Measurements from ENCODE around the gene TXLNA.

TXLNA gene

DNA sequence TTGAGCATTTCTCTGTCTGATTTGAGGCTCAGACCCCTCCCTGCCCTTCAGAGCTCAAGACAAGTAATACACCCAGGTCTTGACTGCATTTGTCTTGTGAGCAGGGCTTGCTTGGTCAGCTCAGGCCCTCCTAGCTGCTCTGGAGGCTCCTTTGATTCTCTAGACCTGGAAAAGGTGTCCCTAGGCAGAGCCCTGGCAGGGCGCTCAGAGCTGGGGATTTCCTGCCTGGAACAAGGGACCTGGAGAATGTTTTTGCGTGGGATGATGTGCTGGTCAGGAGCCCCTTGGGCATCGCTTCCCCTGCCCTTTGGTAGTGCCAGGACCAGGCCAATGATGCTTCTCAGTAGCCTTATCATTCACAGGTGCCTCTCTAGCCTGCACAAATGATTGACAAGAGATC, 16.1 kb downstream of the TXLNA start:
- H3K9me3 Mint-ChIP-seq, result no peaks in the 10 kb centered on the region
- no peaks in the 10 kb centered on the region for H3K27me3 Mint-ChIP-seq
- H3K27ac Mint-ChIP-seq, result no peak overlapping the region
- intact Hi-C loops (cut with micrococcal nuclease), result no loop called here
- no peak overlapping the region for H3K4me3 Mint-ChIP-seq
- peaks cover 9% of the 10 kb centered on the region for H3K4me1 Mint-ChIP-seq (ENCODE audit: low read depth)
- peaks cover 82% of the 10 kb centered on the region for H3K36me3 Mint-ChIP-seq (ENCODE audit: low read depth)

DNA sequence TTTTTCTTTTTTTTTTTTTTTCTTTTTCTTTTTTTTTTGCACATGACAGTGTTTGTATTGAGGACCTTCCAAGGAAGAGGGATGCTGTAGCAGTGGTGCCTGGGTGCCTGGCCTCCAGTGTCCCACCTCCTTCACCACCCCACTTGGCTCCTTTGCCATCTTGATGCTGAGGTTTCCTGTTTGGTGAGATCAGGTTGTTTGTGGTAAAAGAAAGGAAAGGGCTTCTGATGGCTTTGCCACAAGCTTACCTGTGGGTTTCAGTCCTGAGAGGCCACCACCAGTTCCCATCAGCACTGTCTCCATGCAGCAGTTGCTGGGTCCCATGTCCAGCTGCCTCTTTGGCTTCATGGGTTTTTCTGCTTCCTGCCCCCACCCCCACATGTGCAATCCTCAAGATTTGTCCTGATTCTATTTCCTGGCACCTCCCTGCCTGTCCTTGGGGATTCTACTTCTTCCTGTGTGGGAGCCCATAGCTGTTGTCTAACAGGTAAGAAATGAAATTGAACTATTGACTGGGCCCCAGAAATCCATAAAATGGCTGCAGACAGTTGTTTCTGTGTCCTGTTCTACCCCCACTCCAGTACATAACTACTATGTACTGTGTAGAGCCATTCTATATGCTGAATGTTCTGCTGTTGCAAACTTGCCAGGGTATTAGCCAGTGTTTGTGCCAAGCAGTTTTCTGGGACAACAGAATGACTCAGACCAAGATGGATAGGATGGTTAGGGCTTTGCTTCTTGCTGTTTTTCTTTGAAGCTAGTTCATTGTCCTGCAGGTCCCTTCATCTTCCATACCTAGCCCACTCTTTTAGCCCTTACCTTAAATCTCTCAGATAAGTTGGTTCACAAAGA, 16.7 kb downstream of the TXLNA start:
- intact Hi-C loops (cut with micrococcal nuclease), result no loop called here
- Mint-ChIP-seq H3K27ac (no peak overlapping the region), H3K4me1 (ENCODE audit: low read depth) (peaks cover 15% of the 10 kb centered on the region), H3K9me3 (no peaks in the 10 kb centered on the region), H3K4me3 (no peak overlapping the region), H3K27me3 (no peaks in the 10 kb centered on the region), H3K36me3 (ENCODE audit: low read depth) (peaks cover 76% of the 10 kb centered on the region)

DNA sequence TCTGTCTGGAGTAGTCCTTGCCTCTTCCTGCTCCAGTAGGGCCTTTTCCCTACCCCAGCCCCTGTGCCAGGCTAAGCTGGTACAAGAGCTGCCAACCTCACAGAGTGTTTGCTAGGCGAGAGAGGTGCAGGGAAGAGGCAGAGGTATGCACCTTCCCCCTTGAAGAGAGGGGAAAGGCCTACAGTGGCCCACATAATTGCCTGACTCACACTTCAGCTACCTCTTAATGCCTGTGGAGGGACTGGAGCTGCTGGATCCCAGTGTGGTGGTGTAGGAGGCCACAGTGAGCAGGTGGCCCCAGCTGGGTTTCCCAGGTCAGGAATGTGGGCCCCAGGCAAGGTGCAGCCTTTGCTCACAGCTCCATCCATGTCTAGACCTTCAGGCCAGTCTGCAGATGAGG, 17.6 kb downstream of the TXLNA start:
- H3K27me3 Mint-ChIP-seq, result peaks cover 7% of the 10 kb centered on the region
- intact Hi-C loops (cut with micrococcal nuclease), result no loop called here
- peaks cover 67% of the 10 kb centered on the region for H3K36me3 Mint-ChIP-seq (ENCODE audit: low read depth)
- no peaks in the 10 kb centered on the region for H3K9me3 Mint-ChIP-seq
- peak overlapping the region; percentile 4 for H3K27ac Mint-ChIP-seq
- H3K4me3 Mint-ChIP-seq, result no peak overlapping the region
- H3K4me1 Mint-ChIP-seq (ENCODE audit: low read depth), result peaks cover 24% of the 10 kb centered on the region

DNA sequence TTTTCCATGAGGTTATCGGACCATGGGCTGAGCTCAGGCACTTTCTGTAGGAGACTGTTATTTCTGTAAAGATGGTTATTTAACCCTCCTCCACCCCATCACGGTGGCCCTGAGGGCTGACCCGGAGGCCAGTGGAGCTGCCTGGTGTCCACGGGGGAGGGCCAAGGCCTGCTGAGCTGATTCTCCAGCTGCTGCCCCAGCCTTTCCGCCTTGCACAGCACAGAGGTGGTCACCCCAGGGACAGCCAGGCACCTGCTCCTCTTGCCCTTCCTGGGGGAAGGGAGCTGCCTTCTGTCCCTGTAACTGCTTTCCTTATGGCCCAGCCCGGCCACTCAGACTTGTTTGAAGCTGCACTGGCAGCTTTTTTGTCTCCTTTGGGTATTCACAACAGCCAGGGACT, 18.4 kb downstream of the TXLNA start:
- Mint-ChIP-seq H3K4me3 (no peak overlapping the region), H3K4me1 (ENCODE audit: low read depth) (peaks cover 30% of the 10 kb centered on the region), H3K36me3 (ENCODE audit: low read depth) (peaks cover 59% of the 10 kb centered on the region), H3K27ac (peak overlapping the region; percentile 4), H3K9me3 (no peaks in the 10 kb centered on the region), H3K27me3 (peaks cover 10% of the 10 kb centered on the region)
- intact Hi-C loops (cut with micrococcal nuclease), result no loop called here

GRCh38 chr1:32198237-32199042, 19.0 kb downstream of the TXLNA start:
- Mint-ChIP-seq H3K9me3 (no peaks in the 10 kb centered on the region), H3K27ac (no peak overlapping the region), H3K4me1 (ENCODE audit: low read depth) (peaks cover 30% of the 10 kb centered on the region), H3K36me3 (ENCODE audit: low read depth) (peaks cover 53% of the 10 kb centered on the region), H3K27me3 (peaks cover 10% of the 10 kb centered on the region), H3K4me3 (no peak overlapping the region)
- intact Hi-C loops (cut with micrococcal nuclease), result no loop called here

DNA sequence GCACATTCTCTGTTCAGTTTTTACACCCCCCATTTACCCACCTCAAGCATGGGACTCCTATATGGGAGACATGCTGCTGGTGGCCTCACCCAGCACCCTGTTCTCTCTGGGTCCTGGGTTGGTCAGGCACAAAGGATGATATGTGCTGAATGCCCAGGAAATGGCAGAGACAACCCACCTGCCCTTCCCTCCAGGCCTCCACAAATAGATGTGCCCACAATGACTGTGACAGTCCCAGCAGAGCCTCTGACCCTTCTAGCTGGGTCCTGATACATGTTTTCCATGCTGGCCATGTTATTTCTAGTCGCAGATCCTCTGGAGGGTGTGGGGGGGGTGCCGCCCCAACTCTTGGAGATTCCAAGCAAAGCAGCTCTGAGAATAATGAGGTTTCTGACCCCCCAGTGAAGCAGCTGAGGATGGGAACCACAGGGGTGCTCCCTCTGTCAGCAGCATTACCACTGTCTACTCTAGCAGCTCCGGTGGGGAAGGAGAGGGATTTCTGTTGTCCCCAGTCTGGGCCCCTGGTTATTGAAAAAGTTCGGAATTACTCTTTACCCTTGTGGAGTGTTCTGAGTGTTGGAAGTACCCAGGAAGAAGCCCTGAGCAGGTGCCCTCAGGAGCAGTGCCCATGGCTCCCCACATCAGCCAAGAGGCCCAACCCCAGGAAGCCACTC, 19.7 kb downstream of the TXLNA start:
- H3K27ac Mint-ChIP-seq, result no peak overlapping the region
- peaks cover 46% of the 10 kb centered on the region for H3K36me3 Mint-ChIP-seq (ENCODE audit: low read depth)
- H3K4me3 Mint-ChIP-seq, result no peak overlapping the region
- intact Hi-C loops (cut with micrococcal nuclease), result no loop called here
- H3K4me1 Mint-ChIP-seq (ENCODE audit: low read depth), result peaks cover 30% of the 10 kb centered on the region
- H3K27me3 Mint-ChIP-seq, result peaks cover 10% of the 10 kb centered on the region
- H3K9me3 Mint-ChIP-seq, result no peaks in the 10 kb centered on the region

GRCh38 chr1:32199717-32200072, 20.2 kb downstream of the TXLNA start:
- H3K4me1 Mint-ChIP-seq (ENCODE audit: low read depth), result peaks cover 30% of the 10 kb centered on the region
- intact Hi-C loops (cut with micrococcal nuclease), result loop anchor here (2.0 to 5.0 kb wide), 2 partner anchors 19 to 193 kb away; partner anchors contain the start of gene BSDC1
- H3K36me3 Mint-ChIP-seq (ENCODE audit: low read depth), result peaks cover 41% of the 10 kb centered on the region
- peak overlapping the region; percentile 69 for H3K27ac Mint-ChIP-seq
- no peak overlapping the region for H3K4me3 Mint-ChIP-seq
- peaks cover 10% of the 10 kb centered on the region for H3K27me3 Mint-ChIP-seq
- H3K9me3 Mint-ChIP-seq, result no peaks in the 10 kb centered on the region

- peaks cover 10% of the 10 kb centered on the region for H3K27me3 Mint-ChIP-seq
Measured at GRCh38 chr1:32200226-32201010, 20.9 kb downstream of the TXLNA start, which contains the start of gene CCDC28B. Gene CCDC28B, plus strand, starts transcription at chr1:32200595. Its CDS starts 1,341 bp downstream, at chr1:32201936.

GRCh38 chr1:32201011-32201855, 21.8 kb downstream of the TXLNA start:
- Mint-ChIP-seq H3K9me3 (no peaks in the 10 kb centered on the region), H3K27ac (peak overlapping the region; percentile 69), H3K36me3 (ENCODE audit: low read depth) (peaks cover 33% of the 10 kb centered on the region), H3K27me3 (peaks cover 13% of the 10 kb centered on the region), H3K4me3 (peak overlapping the region; percentile 86), H3K4me1 (ENCODE audit: low read depth) (peaks cover 44% of the 10 kb centered on the region)
- intact Hi-C loops (cut with micrococcal nuclease), result loop anchor here (2.0 to 5.0 kb wide), 2 partner anchors 20 to 191 kb away; partner anchors contain the start of gene BSDC1

More at GRCh38 chr1:32200226-32201010, 20.9 kb downstream of the TXLNA start, which contains the start of gene CCDC28B:
- H3K9me3 Mint-ChIP-seq, result no peaks in the 10 kb centered on the region
- peak within 1 kb of the TSS; percentile 69 for H3K27ac Mint-ChIP-seq
- H3K4me3 Mint-ChIP-seq, result peak within 1 kb of the TSS; percentile 86
- intact Hi-C loops (cut with micrococcal nuclease), result loop anchor here (2.0 to 5.0 kb wide), 2 partner anchors 20 to 192 kb away; partner anchors contain the start of gene BSDC1
- H3K4me1 Mint-ChIP-seq (ENCODE audit: low read depth), result peaks cover 35% of the 10 kb centered on the region
- H3K36me3 Mint-ChIP-seq (ENCODE audit: low read depth), result peaks cover 35% of the 10 kb centered on the region

GRCh38 chr1:32204943-32205361, 25.5 kb downstream of the TXLNA start:
- H3K27me3 Mint-ChIP-seq, result peaks cover 13% of the 10 kb centered on the region
- peak overlapping the region; percentile 83 for H3K27ac Mint-ChIP-seq
- H3K4me3 Mint-ChIP-seq, result peak overlapping the region; percentile 84
- H3K36me3 Mint-ChIP-seq (ENCODE audit: low read depth), result peaks cover 8% of the 10 kb centered on the region
- H3K4me1 Mint-ChIP-seq (ENCODE audit: low read depth), result peaks cover 56% of the 10 kb centered on the region
- intact Hi-C loops (cut with micrococcal nuclease), result loop anchor here (5.0 kb wide), 1 partner anchor 187 kb away; the partner anchor contains the start of gene BSDC1
- H3K9me3 Mint-ChIP-seq, result no peaks in the 10 kb centered on the region

DNA sequence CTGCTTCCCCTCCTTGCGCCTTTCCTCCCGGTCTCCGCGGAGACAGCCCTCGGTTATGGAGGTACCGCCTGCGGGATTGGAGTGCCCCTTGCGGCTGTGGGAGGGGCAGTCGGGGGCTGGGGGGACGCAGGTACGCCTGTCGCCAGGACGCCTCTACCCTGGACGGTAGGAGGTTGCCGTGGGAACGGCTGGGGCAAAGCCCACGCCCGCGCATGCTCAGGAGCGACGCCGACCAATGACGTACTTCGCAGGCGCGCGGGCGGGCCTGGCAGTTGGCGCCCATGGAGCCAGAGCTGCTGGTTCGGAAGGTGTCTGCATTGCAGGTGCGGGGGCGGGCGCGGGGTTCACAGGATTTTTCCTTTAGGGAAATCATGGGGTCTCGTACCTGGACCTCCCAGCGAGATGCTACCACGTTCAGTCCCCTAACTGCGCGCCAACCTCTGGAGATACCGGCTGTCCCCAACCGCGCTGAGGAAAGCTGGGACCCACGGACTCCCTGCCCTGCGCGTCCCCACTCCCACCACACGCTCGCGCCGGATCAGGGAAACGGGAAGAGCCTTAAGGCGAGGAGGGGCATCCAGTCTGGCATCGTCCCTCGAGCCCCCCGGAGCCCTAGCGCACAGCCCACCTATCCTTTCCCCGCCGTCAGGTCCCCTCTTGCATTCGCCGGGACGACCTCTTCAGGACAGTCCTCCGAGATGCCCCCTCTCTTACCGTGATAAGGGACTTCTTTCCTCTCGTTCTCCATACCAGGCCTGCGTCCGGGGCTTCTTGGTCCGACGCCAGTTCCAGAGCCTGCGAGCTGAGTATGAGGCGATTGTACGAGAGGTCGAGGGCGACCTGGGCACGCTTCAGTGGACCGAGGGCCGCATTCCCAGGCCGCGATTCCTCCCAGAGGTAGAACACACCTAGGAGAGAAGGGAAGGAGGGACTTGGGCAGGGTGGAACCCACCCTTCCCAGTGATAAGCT, 26.2 kb downstream of the TXLNA start, which contains the start of gene IQCC:
Gene IQCC (plus strand): TSS at position 271 of the 970 bp plus-strand sequence. CDS start 11 bp downstream, at position 282.
- H3K27me3 Mint-ChIP-seq, result peaks cover 13% of the 10 kb centered on the region
- intact Hi-C loops (cut with micrococcal nuclease), result no loop called here
- H3K27ac Mint-ChIP-seq, result peak within 1 kb of the TSS; percentile 83
- peaks cover 49% of the 10 kb centered on the region for H3K4me1 Mint-ChIP-seq (ENCODE audit: low read depth)
- no peaks in the 10 kb centered on the region for H3K9me3 Mint-ChIP-seq
- peaks cover 8% of the 10 kb centered on the region for H3K36me3 Mint-ChIP-seq (ENCODE audit: low read depth)
- H3K4me3 Mint-ChIP-seq, result peak within 1 kb of the TSS; percentile 84

Data from dendritic cell treated with granulocyte-macrophage colony-stimulating factor and Interleukin-4, amounts not matched to agents 40 ng/mL and 50 ng/mL, for 4 days (primary cell).